IMR-90 (cell line): ENCODE results near the gene CROCC2. TPM values are rescaled to one million over a fixed set of nuclear protein-coding genes. Genes with fewer than 3 reads are reported as not detected.
A peak's percentile ranks its signal among the peaks of the same experiment; 100 is the strongest.

ENCODE experiments used
- ATAC-seq: fragments of 200-7000 bp; cut with Tn5 transposase; 2 replicates; pipeline ENCODE4 v1.9.1; 2020; ENCODE audit warnings: low read depth, mild to moderate bottlenecking, moderate library complexity
- BruUV-seq: library from RNA; stranded (reverse); fragments of 400-500 nt; replicated peaks from 2 replicates; lab custom pipeline; 2021; lab: Mats Ljungman, UMichigan
- CTCF ChIA-PET: fragments of 300-600 bp; formaldehyde crosslinking; extraction: SDS; loops from one replicate; lab custom pipeline; 2021; ENCODE audit warnings: antibody characterized with exemption; lab: Yijun Ruan, JAX
- POLR2A ChIA-PET: fragments of 300-600 bp; sonication (Branson Sonifier 250); formaldehyde crosslinking; loops from one replicate; lab custom pipeline; 2022; ENCODE audit warnings: antibody characterized with exemption; ENCODE audit not compliant: unreplicated experiment; lab: Charles Lee
- DNase-seq: peaks from one replicate; pipeline ENCODE4 v3.0.0; 2013
- H2AFZ ChIP-seq: replicated peaks from 2 replicates; pipeline ENCODE3; 2013; ENCODE audit warnings: low read length, mild to moderate bottlenecking; ENCODE audit not compliant: poor library complexity
- H2AK5ac ChIP-seq: 2 replicates; pipeline ENCODE4 v1.6.1; 2013; ENCODE audit warnings: low read depth, low read length, inconsistent platforms
- H2AK9ac ChIP-seq: replicated peaks from 2 replicates; pipeline ENCODE3; 2013; ENCODE audit warnings: mild to moderate bottlenecking, low read depth, low read length, moderate library complexity; ENCODE audit not compliant: poor library complexity
- H2BK120ac ChIP-seq: 2 replicates; pipeline ENCODE4 v1.6.1; 2013; ENCODE audit warnings: low read depth, low read length, inconsistent platforms
- H2BK15ac ChIP-seq: 3 replicates; pipeline ENCODE4 v1.6.1; 2013; ENCODE audit warnings: low read depth, low read length, inconsistent platforms
- H2BK20ac ChIP-seq: 2 replicates; pipeline ENCODE4 v1.6.1; 2013; ENCODE audit warnings: low read depth, mild to moderate bottlenecking, inconsistent platforms, low read length, moderate library complexity
- H2BK5ac ChIP-seq: 2 replicates; pipeline ENCODE4 v1.6.1; 2013; ENCODE audit warnings: mild to moderate bottlenecking, low read depth, low read length, inconsistent platforms; ENCODE audit not compliant: poor library complexity, severe bottlenecking
- H3K14ac ChIP-seq: replicated peaks from 2 replicates; pipeline ENCODE4 v1.6.1; 2013; ENCODE audit warnings: low read depth, low read length, inconsistent platforms
- H3K18ac ChIP-seq: 2 replicates; pipeline ENCODE4 v1.6.1; 2013; ENCODE audit warnings: low read depth, low read length, control low read depth
- H3K23ac ChIP-seq: 2 replicates; pipeline ENCODE4 v1.6.1; 2013; ENCODE audit warnings: low read depth, low read length, inconsistent platforms
- H3K27ac ChIP-seq: 2 replicates; pipeline ENCODE4 v1.5.1; 2013; ENCODE audit warnings: mild to moderate bottlenecking, control low read depth, low read length; ENCODE audit not compliant: insufficient read depth
- H3K27me3 ChIP-seq: 2 replicates; pipeline ENCODE4 v1.6.1; 2013; ENCODE audit warnings: low read length; ENCODE audit not compliant: control insufficient read depth, insufficient read depth
- H3K36me3 ChIP-seq: 2 replicates; pipeline ENCODE4 v1.6.1; 2013; ENCODE audit warnings: low read length, mixed read lengths; ENCODE audit not compliant: control insufficient read depth, insufficient read depth
- H3K4ac ChIP-seq: 2 replicates; pipeline ENCODE4 v1.6.1; 2013; ENCODE audit warnings: low read depth, low read length, inconsistent platforms
- H3K4me1 ChIP-seq: 2 replicates; pipeline ENCODE4 v1.6.1; 2013; ENCODE audit warnings: low read length, mixed read lengths; ENCODE audit not compliant: control insufficient read depth, insufficient read depth
- H3K4me2 ChIP-seq: 2 replicates; pipeline ENCODE4 v1.6.1; 2013; ENCODE audit warnings: low read depth, mild to moderate bottlenecking, control low read depth, low read length, moderate library complexity
- H3K4me3 ChIP-seq: 2 replicates; pipeline ENCODE4 v1.5.1; 2013; ENCODE audit warnings: low read depth, mild to moderate bottlenecking, control low read depth, low read length, moderate library complexity; ENCODE audit not compliant: insufficient read depth
- H3K56ac ChIP-seq: 2 replicates; pipeline ENCODE4 v1.6.1; 2013; ENCODE audit warnings: low read length, inconsistent platforms; ENCODE audit not compliant: insufficient read depth; ENCODE audit errors: extremely low read depth
- H3K79me1 ChIP-seq, 2 experiments: 2 replicates each; pipeline ENCODE4 v1.6.1; 2013; ENCODE audit warnings: low read length in 2 of 2, inconsistent platforms in 1 of 2, low read depth in 1 of 2
- H3K9ac ChIP-seq: 2 replicates; pipeline ENCODE4 v1.6.1; 2013; ENCODE audit warnings: low read depth, low read length, control low read depth
- H3K9me1 ChIP-seq: 2 replicates; pipeline ENCODE4 v1.6.1; 2013; ENCODE audit warnings: low read length, inconsistent platforms; ENCODE audit not compliant: insufficient read depth
- H3K9me3 ChIP-seq: 2 replicates; pipeline ENCODE4 v1.6.1; 2013; ENCODE audit warnings: low read length; ENCODE audit not compliant: control insufficient read depth, insufficient read depth
- H4K20me1 ChIP-seq: 2 replicates; pipeline ENCODE4 v1.6.1; 2013; ENCODE audit warnings: low read length, inconsistent platforms; ENCODE audit not compliant: insufficient read depth
- H4K5ac ChIP-seq: 2 replicates; pipeline ENCODE4 v1.6.1; 2013; ENCODE audit warnings: mild to moderate bottlenecking, low read depth, low read length, control low read depth
- H4K8ac ChIP-seq, 2 experiments: 2 replicates each; pipeline ENCODE4 v1.6.1; 2013; ENCODE audit warnings: low read depth in 2 of 2, low read length in 2 of 2, control low read depth in 1 of 2, inconsistent platforms in 1 of 2
- H4K91ac ChIP-seq: 2 replicates; pipeline ENCODE4 v1.6.1; 2013; ENCODE audit warnings: low read depth, low read length, inconsistent platforms; ENCODE audit not compliant: insufficient read depth
- BHLHE40 ChIP-seq: fragments of 150-350 bp; IDR thresholded peaks from 2 replicates; pipeline ENCODE4 v1.6.1; 2016; ENCODE audit warnings: mild to moderate bottlenecking, low read depth, low read length
- CHD1 ChIP-seq: IDR thresholded peaks from 2 replicates; pipeline ENCODE4 v1.6.1; 2012; ENCODE audit warnings: low read depth, low read length, improper control_type of control experiment
- CTCF ChIP-seq: conservative IDR thresholded peaks from 2 replicates; pipeline ENCODE4 v1.5.1; 2012; ENCODE audit warnings: mild to moderate bottlenecking, low read depth, low read length, improper control_type of control experiment
- ELK1 ChIP-seq: fragments of 150-350 bp; IDR thresholded peaks from 2 replicates; pipeline ENCODE4 v1.6.1; 2016; ENCODE audit warnings: low read depth, mild to moderate bottlenecking, low read length, moderate library complexity, borderline replicate concordance
- FOS ChIP-seq: fragments of 150-350 bp; IDR thresholded peaks from 2 replicates; pipeline ENCODE4 v1.6.1; 2016; ENCODE audit warnings: low read depth, low read length
- MAFK ChIP-seq: IDR thresholded peaks from 2 replicates; pipeline ENCODE4 v1.6.1; 2012; ENCODE audit warnings: low read depth, low read length, improper control_type of control experiment
- MXI1 ChIP-seq: IDR thresholded peaks from 2 replicates; pipeline ENCODE4 v1.6.1; 2012; ENCODE audit warnings: low read depth, mild to moderate bottlenecking, low read length, moderate library complexity, borderline replicate concordance
- NFE2L2 ChIP-seq: fragments of 150-350 bp; IDR thresholded peaks from 2 replicates; pipeline ENCODE4 v1.6.1; 2016; ENCODE audit warnings: low read depth, mild to moderate bottlenecking, low read length
- POLR2A ChIP-seq: IDR thresholded peaks from 2 replicates; pipeline ENCODE4 v1.6.1; 2012; ENCODE audit warnings: mild to moderate bottlenecking, low read depth, low read length
- RAD21 ChIP-seq: IDR thresholded peaks from 2 replicates; pipeline ENCODE4 v1.6.1; 2012; ENCODE audit warnings: low read length, improper control_type of control experiment
- RCOR1 ChIP-seq: IDR thresholded peaks from 2 replicates; pipeline ENCODE4 v1.6.1; 2012; ENCODE audit warnings: mild to moderate bottlenecking, low read length, improper control_type of control experiment; ENCODE audit not compliant: insufficient replicate concordance
- RFX5 ChIP-seq: IDR thresholded peaks from 2 replicates; pipeline ENCODE4 v1.8.0; 2012; ENCODE audit warnings: low read depth, mild to moderate bottlenecking, low read length, moderate library complexity
- SMC3 ChIP-seq: fragments of 150-350 bp; IDR thresholded peaks from 2 replicates; pipeline ENCODE4 v1.6.1; 2016; ENCODE audit warnings: low read depth, mild to moderate bottlenecking, antibody characterized with exemption, low read length, moderate library complexity
- USF2 ChIP-seq: fragments of 150-350 bp; IDR thresholded peaks from 2 replicates; pipeline ENCODE4 v1.6.1; 2017; ENCODE audit warnings: mild to moderate bottlenecking, antibody characterized with exemption, low read length, low read depth
- WGBS, 2 experiments: methylation state at CpG; one replicate each; pipeline versions ENCODE4 v1.1.5 to v1.1.7; 2013; ENCODE audit warnings: missing lambda C conversion rate in 2 of 2; ENCODE audit not compliant: insufficient read length in 1 of 2; ENCODE audit errors: extremely low coverage in 2 of 2; 5-methylcytosine and 5-hydroxymethylcytosine counted together
- dilution Hi-C: fragments of 300-500 bp; cut with HindIII; formaldehyde crosslinking; loops from one replicate; pipeline ENCODE4 v1.14.3; 2018; ENCODE audit warnings: low sequenced_read_pairs; ENCODE audit not compliant: unreplicated experiment
- in situ Hi-C: fragments of 300-500 bp; cut with MboI; formaldehyde crosslinking; loops from 3 replicates; pipeline ENCODE4 v1.14.3; 2019; ENCODE audit warnings: low sequenced_read_pairs, inconsistent platforms, mixed read lengths
- intact Hi-C: fragments of 100-400 bp; cut with micrococcal nuclease; formaldehyde crosslinking; loops from 2 replicates; pipeline ENCODE4 v1.10.0; 2022
- polyA plus RNA-seq, 3 experiments: library from polyadenylated mRNA; depleted of rRNA; stranded (reverse); fragments of >200 nt; gene quantifications; 2 replicates each; pipeline ENCODE4 v1.2.3, GENCODE V29; 2012; ENCODE audit warnings: low replicate concordance in 1 of 3
- total RNA-seq: library from RNA; depleted of rRNA; stranded (reverse); fragments of >200 nt; gene quantifications from 2 replicates; pipeline ENCODE4 v1.2.3, GENCODE V29; 2012

CROCC2 gene
- total and polyA plus RNA-seq, 2 of the 4 experiments (the other 2 are of a cell fraction): not detected

- H3K36me3 ChIP-seq: no peaks in the 10 kb centered on the region
- dilution Hi-C loops (no loop called here), intact Hi-C loops (loop anchor here (2.0 kb wide), 1 partner anchor 83 kb away; the partner anchor contains the start of gene SNED1), in situ Hi-C loops (loop anchor here (5.0 kb wide), 1 partner anchor 72 kb away; no protein-coding TSS in a partner anchor)
- peak overlapping the region; percentile 91 for H2AK9ac ChIP-seq
- H3K23ac ChIP-seq: no peak overlapping the region; the same call in 1 of the 2 replicates
- H2BK120ac ChIP-seq: peak overlapping the region; percentile 82
- H3K9ac ChIP-seq: no peak overlapping the region
- H3K9me1 ChIP-seq: peaks cover 8% of the 10 kb centered on the region
- 76% methylated on average over 11 of the region's 34 CpGs; no CpG with 5 or more reads in 1 of the 2 experiments for WGBS, 2 experiments
- H3K18ac ChIP-seq: peak overlapping the region; percentile 25; the same call in 1 of the 2 replicates
- H3K4me1 ChIP-seq: peaks cover 42% of the 10 kb centered on the region
- H3K14ac ChIP-seq: no peak overlapping the region; the same call in 1 of the 2 replicates
- peak overlapping the region; percentile 62 to 71; a peak in 2 of 4 replicates for H4K8ac ChIP-seq
- H2BK15ac ChIP-seq: 0 out of 3 replicates have a peak overlapping the region, but pooled peaks have one; percentile 26
- no peaks in the 10 kb centered on the region for H3K79me1 ChIP-seq
- DNase-seq (no peak), ATAC-seq (no peak)
- BruUV-seq: no TSS peak
- no peaks in the 10 kb centered on the region for H4K20me1 ChIP-seq
- peak overlapping the region; percentile 70 for H4K91ac ChIP-seq
- H2AK5ac ChIP-seq: peak overlapping the region; percentile 69
- peak overlapping the region; percentile 72 for H4K5ac ChIP-seq
- peak overlapping the region; percentile 46 for H2BK5ac ChIP-seq
- H3K4me2 ChIP-seq: no peak overlapping the region
- H2BK20ac ChIP-seq: peak overlapping the region; percentile 42
- peak overlapping the region; percentile 83 for H3K4ac ChIP-seq
- peak overlapping the region; percentile 88 for H2AFZ ChIP-seq
- peak overlapping the region; percentile 42 for H3K27ac ChIP-seq
- ChIA-PET CTCF (no interaction called here), POLR2A (no interaction called here)
- no peaks in the 10 kb centered on the region for H3K27me3 ChIP-seq
- H3K56ac ChIP-seq: no peak overlapping the region
- H3K4me3 ChIP-seq: no peak overlapping the region
- H3K9me3 ChIP-seq: no peaks in the 10 kb centered on the region
- TF ChIP-seq SMC3 (no peak), FOS (no peak), ELK1 (no peak), RCOR1 (no peak), USF2 (no peak), RAD21 (no peak), MAFK (no peak), BHLHE40 (no peak), CTCF (no peak), POLR2A (no peak), NFE2L2 (no peak), RFX5 (no peak), CHD1 (no peak), MXI1 (no peak)
Measured at GRCh38 chr2:240915526-240916341, 9.6 kb downstream of the CROCC2 start.
